ENCODE results near the gene GLIS1. TPM values are rescaled to one million over a fixed set of nuclear protein-coding genes. Genes with fewer than 3 reads are reported as not detected.

GLIS1 gene
- polyA plus RNA-seq, 1 donor (not counting 4 experiments of a cell fraction or from before 2014, with no cell fraction given) = not detected

GRCh38 chr1:53703174-53703573 is 35.8 kb downstream of the GLIS1 start:
- Histone ChIP-seq H3K27me3 (ENCODE audit: control insufficient read depth, extremely low read depth, insufficient read depth, low read length) (peaks cover 3% of the 10 kb centered on the region), H2AFZ (ENCODE audit: control insufficient read depth, low read length) (no peak overlapping the region), H3K9ac (ENCODE audit: control insufficient read depth, extremely low read depth, insufficient read depth, low read length) (no peak overlapping the region), H3K9me3 (ENCODE audit: control insufficient read depth, low read depth, low read length) (no peaks in the 10 kb centered on the region), H3K79me2 (ENCODE audit: control insufficient read depth, insufficient read depth, low read length) (no peaks in the 10 kb centered on the region), H3K4me3 (ENCODE audit: control insufficient read depth in 2 of 3, extremely low read depth in 1 of 3, insufficient read depth in 2 of 3, low read depth in 1 of 3, low read length in 3 of 3) (no peak overlapping the region), H3K9me1 (ENCODE audit: control insufficient read depth, extremely low read depth, insufficient read depth, low read length) (no peaks in the 10 kb centered on the region), H3K27ac (ENCODE audit: control insufficient read depth, insufficient read depth, low read length) (no peak overlapping the region), H3K36me3 (ENCODE audit: control insufficient read depth in 2 of 2, extremely low read depth in 1 of 2, insufficient read depth in 2 of 2, low read length in 2 of 2) (no peaks in the 10 kb centered on the region), H3K4me2 (ENCODE audit: control insufficient read depth, extremely low read depth, insufficient read depth, low read depth, low read length) (no peak overlapping the region), H3K4me1 (ENCODE audit: control insufficient read depth, extremely low read depth, insufficient read depth, low read length) (no peaks in the 10 kb centered on the region), H4K20me1 (ENCODE audit: control insufficient read depth, extremely low read depth, insufficient read depth, low read length) (no peaks in the 10 kb centered on the region)
- dilution Hi-C loops (cut with MboI; ENCODE audit: extremely low pct_ligation_motif_present, low sequenced_read_pairs) = no loop called here
- TF ChIP-seq EZH2 (IDR thresholded peaks at IDR 0.05; ENCODE audit: low read length) = no peak
- TF ChIP-seq, protein P1, sequence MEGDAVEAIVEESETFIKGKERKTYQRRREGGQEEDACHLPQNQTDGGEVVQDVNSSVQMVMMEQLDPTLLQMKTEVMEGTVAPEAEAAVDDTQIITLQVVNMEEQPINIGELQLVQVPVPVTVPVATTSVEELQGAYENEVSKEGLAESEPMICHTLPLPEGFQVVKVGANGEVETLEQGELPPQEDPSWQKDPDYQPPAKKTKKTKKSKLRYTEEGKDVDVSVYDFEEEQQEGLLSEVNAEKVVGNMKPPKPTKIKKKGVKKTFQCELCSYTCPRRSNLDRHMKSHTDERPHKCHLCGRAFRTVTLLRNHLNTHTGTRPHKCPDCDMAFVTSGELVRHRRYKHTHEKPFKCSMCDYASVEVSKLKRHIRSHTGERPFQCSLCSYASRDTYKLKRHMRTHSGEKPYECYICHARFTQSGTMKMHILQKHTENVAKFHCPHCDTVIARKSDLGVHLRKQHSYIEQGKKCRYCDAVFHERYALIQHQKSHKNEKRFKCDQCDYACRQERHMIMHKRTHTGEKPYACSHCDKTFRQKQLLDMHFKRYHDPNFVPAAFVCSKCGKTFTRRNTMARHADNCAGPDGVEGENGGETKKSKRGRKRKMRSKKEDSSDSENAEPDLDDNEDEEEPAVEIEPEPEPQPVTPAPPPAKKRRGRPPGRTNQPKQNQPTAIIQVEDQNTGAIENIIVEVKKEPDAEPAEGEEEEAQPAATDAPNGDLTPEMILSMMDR (optimal IDR thresholded peaks at IDR 0.05 in 1 of 3, IDR thresholded peaks at IDR 0.05 in 1 of 3, conservative IDR thresholded peaks at IDR 0.05 in 1 of 3; ENCODE audit: extremely low read depth in 1 of 3, insufficient read depth in 2 of 3, low read length in 3 of 3) = no peak
- FAIRE-seq (no peak), DNase-seq (ENCODE audit: low read depth, low spot score) (no peak)

DNA sequence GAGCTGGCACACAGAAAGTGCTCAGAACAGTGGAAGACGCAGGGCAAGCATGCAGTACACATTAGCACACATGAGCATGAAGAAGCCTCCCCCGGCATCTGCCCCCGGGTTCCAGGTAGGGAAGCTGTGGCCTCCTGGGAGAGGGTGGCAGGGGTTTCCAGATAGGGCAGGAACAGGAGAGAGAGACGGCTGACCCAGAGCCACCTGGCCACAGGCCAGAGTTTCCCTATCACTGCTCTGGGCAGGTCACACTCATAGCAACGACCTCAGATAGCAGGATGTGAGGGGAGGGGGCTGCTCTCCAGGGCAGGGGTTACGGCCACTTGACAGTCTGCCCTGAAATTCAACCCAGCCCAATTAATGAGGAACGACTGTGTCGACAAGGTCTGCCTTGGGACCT is 36.6 kb downstream of the GLIS1 start:
- Histone ChIP-seq H3K4me3 (ENCODE audit: control insufficient read depth in 2 of 3, extremely low read depth in 1 of 3, insufficient read depth in 2 of 3, low read depth in 1 of 3, low read length in 3 of 3) (no peak overlapping the region), H3K36me3 (ENCODE audit: control insufficient read depth in 2 of 2, extremely low read depth in 1 of 2, insufficient read depth in 2 of 2, low read length in 2 of 2) (no peaks in the 10 kb centered on the region), H2AFZ (ENCODE audit: control insufficient read depth, low read length) (no peak overlapping the region), H3K9me3 (ENCODE audit: control insufficient read depth, low read depth, low read length) (no peaks in the 10 kb centered on the region), H3K9ac (ENCODE audit: control insufficient read depth, extremely low read depth, insufficient read depth, low read length) (no peak overlapping the region), H3K27me3 (ENCODE audit: control insufficient read depth, extremely low read depth, insufficient read depth, low read length) (peaks cover 3% of the 10 kb centered on the region), H4K20me1 (ENCODE audit: control insufficient read depth, extremely low read depth, insufficient read depth, low read length) (no peaks in the 10 kb centered on the region), H3K79me2 (ENCODE audit: control insufficient read depth, insufficient read depth, low read length) (no peaks in the 10 kb centered on the region), H3K4me1 (ENCODE audit: control insufficient read depth, extremely low read depth, insufficient read depth, low read length) (no peaks in the 10 kb centered on the region), H3K27ac (ENCODE audit: control insufficient read depth, insufficient read depth, low read length) (no peak overlapping the region), H3K9me1 (ENCODE audit: control insufficient read depth, extremely low read depth, insufficient read depth, low read length) (no peaks in the 10 kb centered on the region), H3K4me2 (ENCODE audit: control insufficient read depth, extremely low read depth, insufficient read depth, low read depth, low read length) (no peak overlapping the region)
- DNase-seq (ENCODE audit: low read depth, low spot score) = no peak
- FAIRE-seq = no peak
- dilution Hi-C loops (cut with MboI; ENCODE audit: extremely low pct_ligation_motif_present, low sequenced_read_pairs) = no loop called here
- TF ChIP-seq EZH2 (IDR thresholded peaks at IDR 0.05; ENCODE audit: low read length) = no peak
- TF ChIP-seq, protein P1 (optimal IDR thresholded peaks at IDR 0.05 in 1 of 3, IDR thresholded peaks at IDR 0.05 in 1 of 3, conservative IDR thresholded peaks at IDR 0.05 in 1 of 3; ENCODE audit: extremely low read depth in 1 of 3, insufficient read depth in 2 of 3, low read length in 3 of 3) = no peak

Data from keratinocyte (primary cell).